NCI-H1417 (cell line): ENCODE measurements around the gene ARAP1.

ENCODE experiments used
- DNase-seq, 3 experiments: peaks; one replicate each; lab custom pipeline; 2025; lab: John Stamatoyannopoulos, UW

The ARAP1 gene

DNA sequence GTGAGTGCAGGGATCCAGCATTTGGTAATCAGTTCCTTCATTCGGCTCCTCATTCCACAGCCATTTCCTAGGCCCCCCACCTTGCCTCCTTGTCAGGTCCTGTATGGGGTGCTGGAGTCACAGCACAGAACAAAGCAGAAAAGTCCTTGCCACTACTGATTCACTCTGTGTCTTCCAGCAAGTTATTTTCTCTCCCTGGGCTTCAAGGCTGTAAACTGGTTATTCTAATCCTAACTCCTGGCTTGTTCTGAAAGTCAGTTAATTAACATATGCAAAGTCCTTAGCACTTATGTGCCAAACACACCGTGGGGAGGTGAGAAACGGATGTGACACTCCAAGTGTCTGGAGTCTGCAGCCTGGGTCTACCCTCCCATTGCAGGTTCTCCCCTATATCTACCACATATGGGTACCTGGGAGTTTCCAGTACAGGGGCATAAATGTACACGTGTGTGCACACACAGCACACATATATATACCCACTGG is 47.4 kb downstream of the ARAP1 start:
- DNase-seq, result no peak

DNA sequence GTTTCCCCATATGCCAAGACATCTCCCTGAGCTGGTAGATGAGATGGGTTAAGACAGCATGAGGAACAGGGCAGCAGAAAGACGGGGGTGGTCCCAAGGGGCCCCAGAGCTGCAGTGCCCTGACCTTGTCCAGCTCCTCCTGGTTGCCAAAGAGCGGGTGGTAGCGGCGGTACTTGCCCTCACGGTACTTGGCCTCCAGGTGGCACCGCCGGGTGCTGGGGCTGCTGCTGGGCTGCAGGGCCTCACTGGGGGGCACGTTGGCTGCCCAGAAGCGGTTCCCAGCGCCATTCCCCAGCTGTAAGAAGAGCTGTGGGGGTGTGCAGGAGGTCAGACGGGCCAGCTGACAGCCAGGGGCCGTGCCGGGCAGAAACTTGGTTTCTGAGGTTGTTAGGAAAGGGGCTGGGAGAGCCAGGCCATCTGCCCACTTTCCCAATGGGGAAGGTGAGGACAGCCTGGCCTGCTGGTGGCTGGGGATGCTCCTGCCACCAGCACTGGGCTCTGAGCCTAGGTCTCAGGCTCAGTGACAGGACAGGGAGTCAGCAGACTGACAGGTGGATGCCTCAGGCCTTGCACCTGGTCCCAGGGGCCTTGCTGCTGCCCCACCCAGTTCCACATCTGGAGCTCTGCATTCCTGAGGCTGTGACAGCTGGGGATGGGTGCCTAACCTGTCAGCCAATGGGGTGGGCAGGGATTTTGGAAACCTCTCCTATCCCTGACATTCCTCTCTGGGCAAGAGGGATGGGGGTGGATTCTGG is 48.0 kb downstream of the ARAP1 start:
- DNase-seq, result no peak

DNA sequence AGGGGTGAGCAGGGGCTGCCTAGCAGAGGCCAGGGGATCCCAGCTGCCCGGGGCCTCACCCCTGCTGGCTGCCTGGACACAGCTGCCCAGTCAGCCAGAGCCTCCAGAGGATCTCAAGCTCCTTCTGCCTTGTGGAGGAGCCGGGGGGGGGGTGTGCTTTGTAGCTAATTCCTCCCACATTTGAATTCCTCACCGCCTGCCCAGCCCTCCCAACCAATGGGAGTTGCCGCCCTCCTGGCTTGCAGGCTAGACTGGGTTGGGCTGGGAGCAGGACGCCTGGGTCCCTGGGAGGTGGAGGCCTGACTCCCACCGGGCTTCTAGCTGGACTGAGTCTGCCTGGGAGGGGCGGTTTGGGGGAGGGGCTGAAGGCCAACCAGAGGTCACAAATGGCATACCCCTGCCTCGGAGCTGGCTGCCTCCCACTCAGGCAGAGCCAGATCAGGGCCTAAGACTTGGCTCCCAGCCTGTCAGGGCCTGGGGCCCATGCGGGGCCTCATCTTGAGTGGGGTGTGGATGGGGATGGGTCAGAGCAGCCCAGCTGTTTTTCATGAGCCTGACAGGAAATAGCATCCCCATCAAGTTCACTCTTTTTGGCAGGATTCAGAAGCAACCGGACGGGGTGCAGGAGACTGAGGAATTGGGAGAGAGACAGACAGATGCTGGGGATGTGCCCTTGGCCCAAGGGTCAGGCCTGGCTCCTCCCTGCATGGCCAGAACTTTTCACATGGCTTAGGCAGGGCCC is 48.8 kb downstream of the ARAP1 start:
- no peak for DNase-seq

DNA sequence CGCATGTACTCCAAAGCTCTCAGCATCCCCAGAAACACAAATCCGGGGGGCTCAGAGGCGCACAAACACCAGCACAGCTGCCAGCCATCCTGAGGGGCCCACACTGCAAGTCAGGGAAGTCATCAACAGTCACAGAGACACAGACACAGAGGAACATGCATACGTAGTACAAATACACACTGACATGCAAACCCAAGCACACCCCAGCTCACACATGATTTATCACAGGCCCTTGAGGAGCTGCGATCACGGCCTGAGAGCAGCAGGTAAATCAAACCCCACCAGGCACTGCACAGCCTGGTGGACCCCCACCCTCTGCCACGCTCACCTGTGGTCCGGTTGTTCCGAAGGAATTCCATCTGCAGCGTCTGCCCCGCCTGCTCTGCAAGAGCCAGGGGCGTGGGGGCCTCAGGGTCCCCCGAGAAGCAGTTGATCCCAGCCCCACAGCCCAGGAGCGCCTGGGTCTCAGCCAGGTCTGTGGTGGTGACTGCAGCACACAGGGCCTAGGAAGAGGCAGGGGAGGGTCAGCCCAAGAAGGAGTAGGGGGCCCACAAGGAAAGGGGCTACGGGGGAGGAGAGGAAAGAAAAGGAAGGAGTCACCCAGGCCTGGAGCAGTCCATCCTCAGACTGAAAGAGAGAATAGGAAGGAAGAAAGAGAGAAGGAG is 49.5 kb downstream of the ARAP1 start:
- DNase-seq, result no peak

DNA sequence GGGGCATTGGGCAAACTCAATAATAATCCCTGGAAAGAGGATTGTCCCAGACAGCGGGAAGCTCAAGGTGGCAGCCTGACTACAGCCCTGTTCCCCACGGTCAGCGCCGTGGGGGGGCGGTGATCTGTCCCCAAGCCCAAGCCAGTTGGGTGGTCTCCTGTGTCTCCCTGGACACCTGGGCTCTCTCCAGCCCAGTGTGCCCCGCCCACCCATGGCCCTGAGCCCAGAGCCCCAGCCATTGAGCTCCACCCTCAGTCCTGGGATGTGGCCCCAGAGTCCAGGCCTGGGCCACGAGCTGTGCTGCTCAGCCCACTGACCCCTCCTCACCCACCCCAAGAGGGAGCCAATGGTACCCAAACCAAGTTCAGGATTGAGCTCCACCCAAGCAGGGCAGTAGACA is 50.1 kb downstream of the ARAP1 start:
- no peak for DNase-seq

DNA sequence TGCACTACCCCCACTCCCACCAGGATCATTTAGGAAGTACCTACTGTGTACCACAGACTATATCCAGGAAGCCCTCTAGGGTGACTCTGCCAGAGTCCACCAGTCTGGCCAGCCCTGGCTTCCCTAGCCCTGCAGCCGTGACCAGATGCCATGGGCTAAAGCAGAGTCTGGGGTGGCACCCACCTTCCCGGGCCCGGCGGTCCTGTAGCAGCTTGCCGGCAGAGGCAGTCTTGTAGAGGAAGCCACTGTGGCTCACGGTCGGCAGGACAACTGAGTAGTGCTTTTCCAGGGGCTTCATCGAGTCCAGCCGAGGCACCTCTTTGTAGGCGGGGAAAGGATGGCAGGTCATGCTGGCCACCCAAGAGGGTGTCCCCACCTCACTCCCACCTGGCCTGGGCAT is 50.7 kb downstream of the ARAP1 start:
- no peak for DNase-seq

DNA sequence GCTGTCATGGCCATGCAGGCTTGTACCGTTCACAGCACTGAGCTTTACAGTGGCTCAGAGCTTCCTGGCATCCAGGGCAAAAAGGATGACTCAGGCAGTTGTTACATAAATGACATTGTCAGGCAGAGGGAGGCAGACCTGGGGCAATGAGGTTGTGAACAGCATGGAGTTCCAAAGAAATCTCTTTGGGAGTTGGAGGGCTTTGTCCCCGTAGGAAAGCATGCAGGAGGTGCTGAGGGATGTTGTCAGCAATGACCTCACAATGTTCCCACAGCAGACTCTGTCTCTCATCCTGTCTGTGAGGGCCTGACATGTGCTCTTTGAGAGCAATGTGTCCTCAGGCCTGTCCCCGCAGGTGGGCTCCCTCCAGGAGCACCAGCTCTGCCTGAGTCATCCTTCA is 52.1 kb downstream of the ARAP1 start:
- no peak for DNase-seq

DNA sequence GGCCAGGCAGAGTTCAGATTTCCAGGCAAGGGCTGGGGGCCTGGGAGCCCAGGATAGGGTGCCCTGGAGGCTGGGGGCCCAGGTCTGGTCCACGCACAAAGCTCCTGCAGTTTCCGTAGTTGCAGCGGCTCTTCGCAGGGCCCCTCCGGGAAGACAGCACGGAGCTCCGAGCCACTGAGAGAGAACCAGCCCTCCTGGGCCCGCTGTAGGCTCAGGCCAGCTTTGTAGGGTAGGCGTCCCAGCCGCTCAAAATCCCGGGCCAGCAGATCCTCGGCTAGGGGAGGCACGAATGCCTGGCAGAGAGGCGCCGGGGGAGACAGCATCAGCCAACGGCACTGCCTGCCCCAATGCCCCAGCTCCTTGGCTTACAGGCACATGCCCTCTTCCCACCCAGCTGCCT is 54.4 kb downstream of the ARAP1 start:
- DNase-seq, result no peak

DNA sequence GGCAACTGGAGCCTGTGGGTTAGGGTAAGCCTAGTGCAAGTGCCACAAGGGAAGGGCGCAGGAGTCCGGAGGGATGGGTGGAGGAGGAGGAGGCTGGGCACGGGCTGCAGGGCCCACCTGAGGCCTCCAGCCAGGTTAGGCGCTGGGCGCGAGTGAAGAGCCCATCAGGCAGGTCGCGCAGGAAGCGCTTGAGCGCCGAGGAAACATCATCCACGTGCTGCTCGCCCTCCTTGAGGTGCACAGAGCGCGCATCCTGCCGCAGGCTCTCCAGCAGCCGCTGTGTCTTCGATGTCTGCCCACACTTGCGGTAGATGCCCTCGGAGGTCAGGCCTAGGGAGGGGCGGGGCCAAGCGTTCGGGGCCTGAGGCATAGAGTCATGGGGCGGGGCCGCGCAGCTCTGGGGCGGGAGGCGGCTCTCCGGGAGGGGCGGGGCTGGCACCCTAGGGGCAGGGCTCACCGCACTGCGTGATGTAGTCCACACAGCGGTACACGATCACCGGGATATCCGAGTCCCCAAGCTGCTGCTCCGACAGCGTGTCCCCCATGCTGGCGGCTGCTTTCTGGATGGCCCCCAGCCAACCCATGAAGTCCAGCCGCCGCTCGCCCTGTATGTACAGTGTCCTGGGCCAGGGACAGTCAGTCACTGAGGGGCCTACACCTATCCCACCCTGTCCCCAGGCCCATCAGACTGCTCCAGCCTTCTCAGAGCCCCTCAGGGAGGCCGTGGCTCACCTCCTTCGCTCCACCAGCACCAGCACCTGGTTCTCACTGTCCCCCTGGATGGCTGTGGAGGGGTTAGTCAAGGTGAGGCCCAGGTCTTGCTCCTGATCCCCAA is 55.1 kb downstream of the ARAP1 start:
- DNase-seq, result no peak

DNA sequence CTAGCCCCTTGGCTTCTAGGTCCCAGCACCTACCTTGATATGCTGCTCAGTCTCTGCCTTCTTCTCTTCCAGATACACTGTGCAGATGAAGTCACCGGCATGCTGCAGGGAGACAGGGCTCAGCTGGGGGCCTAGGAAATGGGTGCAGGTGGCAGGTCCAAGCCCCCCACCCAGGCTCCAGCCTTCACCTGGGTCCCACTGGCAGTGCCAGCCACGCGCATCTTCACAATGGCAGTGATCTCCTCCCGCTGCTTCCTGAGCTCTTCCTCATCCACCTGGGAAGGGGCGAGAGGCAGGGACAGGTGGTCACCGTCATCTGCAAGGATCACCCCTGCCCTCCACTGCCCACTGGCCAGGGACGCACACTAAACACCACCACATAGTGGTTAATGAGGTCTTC is 56.9 kb downstream of the ARAP1 start:
- no peak for DNase-seq

DNA sequence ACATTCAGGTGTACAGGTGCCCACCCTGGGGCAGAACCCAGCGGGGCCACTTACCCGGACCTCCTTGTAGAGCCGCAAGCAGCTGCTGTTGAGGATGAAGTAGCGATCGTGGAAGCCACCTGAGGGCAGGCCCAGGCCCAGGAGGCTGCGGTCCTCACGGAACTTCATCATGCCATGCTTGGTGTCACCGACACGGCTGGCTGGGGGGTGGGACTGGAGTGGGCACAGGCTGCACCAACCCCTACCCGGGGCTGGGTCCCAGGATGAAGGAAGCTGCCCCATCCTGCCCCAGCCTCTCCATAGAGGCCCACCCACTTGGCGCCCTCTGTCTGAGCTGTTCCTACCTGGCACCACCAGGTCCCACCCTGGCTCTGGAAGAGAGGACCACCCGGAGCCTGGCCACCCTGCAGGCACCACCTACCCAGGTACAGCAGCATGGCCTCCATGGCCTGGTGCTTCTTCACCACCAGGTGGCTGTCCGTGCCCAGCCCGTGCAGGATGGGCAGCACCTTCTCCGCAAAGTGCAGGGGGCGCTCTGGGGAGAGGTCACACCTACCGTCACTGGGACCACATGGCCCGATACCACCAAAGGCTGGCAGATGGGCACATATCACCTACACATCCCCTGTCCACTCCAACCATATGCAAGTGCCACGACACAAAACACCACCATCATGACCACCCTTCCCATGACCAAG is 58.8 kb downstream of the ARAP1 start:
- no peak for DNase-seq

DNA sequence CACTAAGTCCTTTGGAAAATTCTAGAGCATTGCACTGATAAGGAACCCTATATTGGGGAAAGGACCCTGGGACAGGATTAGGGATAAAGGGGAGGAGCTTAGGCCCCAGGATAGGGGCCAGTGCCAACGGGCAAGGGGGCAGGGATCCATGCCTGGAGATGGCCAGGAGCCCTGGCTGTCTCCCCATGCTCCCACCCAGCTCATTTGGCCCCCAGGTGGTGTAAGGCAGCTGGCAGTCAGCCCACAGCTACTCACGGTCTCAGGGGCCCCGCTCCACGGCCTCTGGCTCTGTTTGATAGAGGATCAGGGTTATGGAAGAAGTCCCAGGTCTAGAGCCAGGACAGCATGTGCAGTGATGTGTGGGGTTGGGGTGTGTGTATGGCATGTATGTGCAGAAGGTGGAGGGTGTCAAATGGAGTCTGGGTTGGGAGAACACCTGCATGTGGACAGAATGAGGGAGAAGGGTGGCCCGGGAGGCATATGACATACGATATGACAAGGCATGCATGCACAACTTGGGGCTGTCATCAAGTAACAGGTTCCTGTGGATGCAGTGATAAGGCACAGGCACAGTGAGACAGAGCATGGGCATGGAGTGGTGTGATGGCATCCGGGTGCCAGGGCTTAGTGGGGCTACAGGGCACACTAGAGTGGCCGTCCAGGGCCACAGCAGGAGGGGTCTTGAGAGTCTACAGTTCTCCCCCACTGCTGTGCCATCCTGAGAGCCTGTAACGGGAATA is 59.5 kb downstream of the ARAP1 start:
- DNase-seq, result no peak

DNA sequence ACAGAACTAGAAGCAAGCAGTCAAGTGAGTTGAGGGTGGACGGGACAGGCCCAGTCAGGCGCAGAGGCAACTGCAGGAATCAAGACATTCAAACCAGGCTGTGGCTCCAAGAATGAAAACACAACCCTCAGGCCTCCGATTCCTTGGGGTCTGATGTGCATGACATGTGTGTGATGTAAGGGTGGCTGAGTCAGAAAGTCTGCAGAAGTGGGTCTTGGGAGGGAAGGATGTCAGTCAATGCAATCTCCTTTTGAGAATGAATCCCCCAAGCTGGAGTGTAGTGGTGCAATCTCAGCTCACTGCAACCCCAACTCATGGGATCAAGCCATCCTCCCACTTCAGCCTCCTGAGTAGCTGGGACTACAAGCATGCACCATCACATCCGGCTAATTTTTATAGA is 62.0 kb downstream of the ARAP1 start:
- DNase-seq, result no peak

DNA sequence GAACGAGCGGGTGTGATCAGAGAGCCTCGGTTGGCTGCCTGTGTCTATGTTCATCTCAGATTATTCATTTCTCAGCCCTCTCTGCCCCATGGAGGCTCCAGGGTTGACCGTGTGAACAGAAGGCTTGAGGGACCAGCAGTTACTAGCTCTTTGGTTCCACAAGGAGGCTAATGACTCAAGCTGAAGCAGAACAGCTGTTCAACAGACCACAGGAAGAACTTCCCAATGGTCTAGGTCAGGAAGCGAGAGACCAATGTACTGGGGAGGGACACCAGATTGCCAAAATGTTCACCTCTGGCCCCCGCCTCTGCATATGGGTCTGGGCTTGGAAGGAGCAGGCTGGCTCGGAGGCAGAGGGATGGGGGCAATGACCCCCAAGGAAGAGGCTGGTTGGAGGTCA is 63.3 kb downstream of the ARAP1 start:
- no peak for DNase-seq

DNA sequence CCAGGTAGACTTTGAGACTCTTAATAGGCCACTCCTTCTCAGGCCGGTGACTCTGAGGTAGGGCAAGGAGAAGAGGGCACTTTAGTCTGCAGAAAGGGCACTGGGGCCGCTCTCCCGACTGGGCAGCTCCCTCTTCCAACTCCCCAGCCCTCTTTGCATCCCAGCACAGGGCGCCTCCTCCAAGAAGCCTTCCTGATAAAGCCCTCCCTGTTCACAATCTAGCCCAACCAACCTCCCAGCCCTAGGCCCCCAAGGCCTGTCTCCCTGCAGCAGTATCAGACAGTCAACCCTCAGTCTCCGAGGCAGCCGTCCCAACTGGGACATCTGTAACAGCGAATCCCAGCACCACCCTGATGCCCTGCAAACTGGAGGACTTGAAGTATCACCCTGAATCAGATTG is 63.7 kb downstream of the ARAP1 start:
- DNase-seq, result no peak

DNA sequence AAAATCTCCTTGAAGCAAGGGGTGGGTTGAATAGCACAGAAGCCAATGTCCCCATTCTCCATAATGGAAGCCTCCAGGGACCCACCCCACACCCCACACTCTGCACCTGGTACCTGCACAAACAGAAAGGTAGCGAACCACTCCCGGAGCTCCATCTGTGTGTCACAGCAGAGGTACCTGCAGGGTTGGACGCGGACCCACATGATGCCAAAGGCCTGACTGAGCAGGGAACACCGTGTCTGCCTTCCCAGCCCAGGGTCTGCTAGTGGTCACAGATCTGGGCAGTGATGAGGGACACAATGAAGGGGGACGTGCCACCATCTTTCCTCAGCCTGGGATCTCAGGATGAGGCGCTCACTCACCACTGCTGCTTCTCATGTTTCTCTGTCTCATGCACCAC is 64.9 kb downstream of the ARAP1 start:
- DNase-seq, result no peak

DNA sequence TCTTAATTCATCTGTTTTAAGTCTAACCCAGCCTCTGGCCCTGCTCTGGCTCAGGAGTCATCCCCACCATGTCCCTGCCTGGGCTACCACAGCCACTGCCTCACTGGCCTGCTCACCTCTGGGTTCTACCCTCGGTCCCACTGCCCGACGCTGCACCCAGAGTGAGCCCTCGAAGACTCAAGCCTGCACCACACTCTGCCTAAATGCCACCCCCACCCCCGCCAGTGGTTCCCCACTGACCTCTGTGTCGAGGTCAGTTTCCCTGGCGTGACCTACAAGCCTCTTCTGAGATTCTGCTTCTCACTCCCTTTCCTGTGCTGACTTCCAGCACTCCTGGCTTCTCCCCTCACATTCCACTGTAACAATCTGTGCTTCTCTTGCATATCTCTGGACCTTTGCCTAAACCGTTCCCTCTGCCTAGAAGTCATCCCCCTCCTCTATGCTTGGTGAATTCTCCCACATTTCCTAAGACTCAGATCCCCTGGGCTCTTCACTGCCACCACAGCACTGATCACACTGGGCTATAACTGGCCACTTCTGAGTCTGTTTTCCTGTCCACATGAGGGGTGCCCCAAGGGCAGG is 65.5 kb downstream of the ARAP1 start:
- DNase-seq, result no peak

DNA sequence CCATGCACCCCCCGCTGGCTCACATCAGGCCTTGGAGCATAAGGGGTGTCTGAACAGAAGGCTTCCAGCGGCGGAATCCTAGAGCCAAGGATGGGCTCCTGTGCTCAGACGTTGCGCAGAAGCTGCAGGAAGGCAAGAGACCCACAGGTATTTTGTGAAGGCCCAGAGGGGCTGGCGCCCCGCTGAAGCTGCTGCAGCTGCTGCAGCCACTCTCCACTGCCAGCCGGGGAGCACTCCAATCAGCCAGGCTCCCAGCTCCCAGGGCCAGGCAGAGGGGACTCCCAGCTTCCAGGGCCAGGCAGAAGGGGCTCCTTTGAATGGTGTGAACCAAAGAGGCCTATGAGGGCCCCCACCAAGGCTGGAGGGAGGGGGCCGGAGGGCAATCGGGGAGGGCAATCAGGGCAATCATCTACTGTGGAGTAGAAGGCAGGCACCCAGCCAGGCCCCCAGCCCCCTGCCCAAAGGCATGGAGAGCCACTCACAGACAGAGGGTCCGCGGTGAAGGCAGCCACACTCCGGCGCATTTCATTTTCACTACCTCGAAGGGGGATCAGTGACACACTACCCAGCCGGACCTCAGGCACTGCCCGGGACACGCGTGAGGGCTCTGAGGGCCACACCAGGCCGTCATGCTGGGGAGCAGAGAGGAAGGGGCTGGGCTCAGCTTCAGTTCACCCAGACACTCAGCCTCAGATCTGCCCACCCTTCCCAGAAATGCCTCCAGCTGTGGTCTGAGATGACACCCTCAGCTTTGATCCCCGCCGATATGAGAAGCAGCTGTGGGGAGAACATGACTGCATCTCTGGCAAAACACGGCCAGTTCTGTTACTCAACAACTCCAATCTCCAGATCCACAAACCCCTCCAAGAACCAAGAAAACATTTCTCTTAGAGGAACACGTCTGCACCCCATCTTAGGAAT is 66.4 kb downstream of the ARAP1 start:
- no peak for DNase-seq

DNA sequence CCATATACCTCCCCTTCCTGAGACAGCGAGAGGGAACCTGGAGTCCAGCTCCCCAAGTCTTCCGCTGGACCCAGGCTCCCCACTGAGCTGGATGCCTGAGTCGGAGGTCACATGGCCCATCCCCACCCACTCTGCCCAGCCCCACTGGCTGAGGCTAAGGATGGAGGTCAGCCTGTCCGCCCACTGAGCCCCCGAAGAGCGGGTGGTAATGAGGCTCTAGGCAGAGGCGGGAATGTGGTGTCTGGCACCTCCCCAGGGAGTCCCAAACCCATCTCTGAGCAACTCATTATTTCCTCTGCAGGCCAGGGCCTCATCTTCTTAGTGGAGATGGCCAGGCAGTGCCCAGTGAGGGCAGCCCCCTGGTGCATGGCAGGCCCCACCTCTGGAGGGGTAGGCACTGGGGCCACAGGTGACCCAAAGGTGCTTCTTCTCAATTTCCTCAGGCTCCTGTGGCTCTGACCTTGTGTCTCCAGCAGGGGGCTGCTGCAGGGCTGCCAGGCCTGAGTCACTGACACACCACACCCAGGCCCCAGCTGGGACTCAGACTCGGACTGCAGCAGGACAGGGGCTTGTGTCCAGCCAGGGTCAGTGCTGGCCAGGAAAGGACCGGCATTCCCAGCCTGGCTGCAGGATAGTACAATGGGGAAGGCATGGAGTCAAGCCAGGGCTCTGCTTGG is 67.8 kb downstream of the ARAP1 start:
- DNase-seq, result peak; percentile 3 to 45 (median 29)
